ENCODE results near the gene CDKL2. TPM values are rescaled to one million over a fixed set of nuclear protein-coding genes. Genes with fewer than 3 reads are reported as not detected.

The CDKL2 gene
- total RNA-seq, 2 donors from 2014 or later = 0.37 to 1.3 TPM

DNA sequence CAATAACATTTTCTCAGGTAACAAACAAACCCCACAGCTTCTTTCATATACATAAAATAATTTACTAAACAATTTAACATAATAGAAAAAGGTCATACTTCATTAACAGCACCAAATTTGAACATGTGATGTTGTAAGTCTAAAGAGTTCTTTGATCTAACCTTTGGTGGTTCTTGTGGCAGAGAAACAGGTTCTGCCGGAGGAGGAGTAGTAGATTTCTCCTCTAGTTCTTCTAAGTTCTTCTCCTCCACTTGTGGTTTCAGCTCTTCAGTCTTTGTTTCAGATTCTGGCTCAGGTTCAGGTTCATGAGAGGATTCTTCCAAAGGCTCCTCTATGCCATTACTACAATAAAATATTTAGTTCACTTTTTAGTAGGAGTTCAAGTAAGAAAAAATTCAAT is 24.6 kb upstream of the CDKL2 start:
- no peak overlapping the region for H3K27ac ChIP-seq (ENCODE audit: low read depth, low read length)
- Mint-ChIP-seq H3K27me3 (ENCODE audit: insufficient read depth) (no peaks in the 10 kb centered on the region), H3K9me3 (no peaks in the 10 kb centered on the region), H3K36me3 (ENCODE audit: low read depth) (peaks cover 63% of the 10 kb centered on the region), H3K4me1 (peaks cover 10% of the 10 kb centered on the region), H3K27ac (no peak overlapping the region), H3K4me3 (no peak overlapping the region)
- no peaks in the 10 kb centered on the region for H3K4me1 ChIP-seq (ENCODE audit: control insufficient read depth, insufficient read depth, low read length)
- no peak overlapping the region for H3K4me3 ChIP-seq (ENCODE audit: low read length)
- 100% methylated on average over 1 of the region's 1 CpG; no CpG with 5 or more reads in 1 of the 2 experiments for WGBS, 2 experiments (ENCODE audit: insufficient coverage in 1 of 2, insufficient read length in 1 of 2)
- no peaks in the 10 kb centered on the region for H3K27me3 ChIP-seq (ENCODE audit: control insufficient read depth, insufficient read depth, low read length, poor library complexity, severe bottlenecking)
- DNase-seq = no peak
- peaks cover 90% of the 10 kb centered on the region for H3K36me3 ChIP-seq (ENCODE audit: control insufficient read depth, insufficient read depth, low read length)
- no peak overlapping the region for H3K9ac ChIP-seq (ENCODE audit: extremely low read depth, low read length, poor library complexity, severe bottlenecking)
- TF ChIP-seq, protein P1, sequence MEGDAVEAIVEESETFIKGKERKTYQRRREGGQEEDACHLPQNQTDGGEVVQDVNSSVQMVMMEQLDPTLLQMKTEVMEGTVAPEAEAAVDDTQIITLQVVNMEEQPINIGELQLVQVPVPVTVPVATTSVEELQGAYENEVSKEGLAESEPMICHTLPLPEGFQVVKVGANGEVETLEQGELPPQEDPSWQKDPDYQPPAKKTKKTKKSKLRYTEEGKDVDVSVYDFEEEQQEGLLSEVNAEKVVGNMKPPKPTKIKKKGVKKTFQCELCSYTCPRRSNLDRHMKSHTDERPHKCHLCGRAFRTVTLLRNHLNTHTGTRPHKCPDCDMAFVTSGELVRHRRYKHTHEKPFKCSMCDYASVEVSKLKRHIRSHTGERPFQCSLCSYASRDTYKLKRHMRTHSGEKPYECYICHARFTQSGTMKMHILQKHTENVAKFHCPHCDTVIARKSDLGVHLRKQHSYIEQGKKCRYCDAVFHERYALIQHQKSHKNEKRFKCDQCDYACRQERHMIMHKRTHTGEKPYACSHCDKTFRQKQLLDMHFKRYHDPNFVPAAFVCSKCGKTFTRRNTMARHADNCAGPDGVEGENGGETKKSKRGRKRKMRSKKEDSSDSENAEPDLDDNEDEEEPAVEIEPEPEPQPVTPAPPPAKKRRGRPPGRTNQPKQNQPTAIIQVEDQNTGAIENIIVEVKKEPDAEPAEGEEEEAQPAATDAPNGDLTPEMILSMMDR (conservative IDR thresholded peaks at IDR 0.05) = no peak
- no peaks in the 10 kb centered on the region for H3K9me3 ChIP-seq (ENCODE audit: control insufficient read depth, low read length)

DNA sequence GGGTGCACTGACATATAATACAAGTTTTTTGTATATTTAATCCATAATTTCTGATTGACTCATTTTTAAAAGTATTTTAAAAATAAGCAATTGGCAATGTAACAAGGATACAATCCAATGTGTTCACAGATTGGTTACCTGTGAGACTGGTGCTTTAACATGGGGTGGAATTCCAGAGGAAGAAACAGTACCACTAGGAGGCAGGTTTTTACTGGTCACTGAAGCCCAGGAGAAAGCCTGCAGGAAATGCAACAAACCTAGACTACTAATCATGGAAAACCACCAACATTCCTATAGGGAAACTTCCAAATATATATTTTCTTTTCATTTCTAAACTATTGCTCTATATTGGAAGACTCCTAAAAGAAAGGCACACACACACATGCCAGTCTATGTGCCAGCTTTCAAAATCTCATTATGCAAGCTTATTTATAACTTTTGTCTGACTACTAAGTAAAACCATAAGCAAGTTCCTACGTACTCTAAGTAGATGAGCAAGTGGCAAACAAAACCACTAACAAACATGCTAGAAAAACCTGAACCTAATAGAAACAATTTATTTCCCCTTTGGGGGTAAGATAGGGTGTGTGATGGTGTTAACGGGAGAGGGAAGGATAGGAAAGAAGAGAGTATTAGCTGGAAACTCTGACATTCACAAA is 23.6 kb upstream of the CDKL2 start:
- Histone ChIP-seq H3K9me3 (ENCODE audit: control insufficient read depth, low read length) (no peaks in the 10 kb centered on the region), H3K4me3 (ENCODE audit: low read length) (no peak overlapping the region), H3K4me1 (ENCODE audit: control insufficient read depth, insufficient read depth, low read length) (no peaks in the 10 kb centered on the region), H3K36me3 (ENCODE audit: control insufficient read depth, insufficient read depth, low read length) (peaks cover 86% of the 10 kb centered on the region), H3K9ac (ENCODE audit: extremely low read depth, low read length, poor library complexity, severe bottlenecking) (no peak overlapping the region), H3K27ac (ENCODE audit: low read depth, low read length) (no peak overlapping the region), H3K27me3 (ENCODE audit: control insufficient read depth, insufficient read depth, low read length, poor library complexity, severe bottlenecking) (no peaks in the 10 kb centered on the region)
- DNase-seq = peak; percentile 58
- Mint-ChIP-seq H3K36me3 (ENCODE audit: low read depth) (peaks cover 57% of the 10 kb centered on the region), H3K27ac (peak overlapping the region; percentile 75), H3K27me3 (ENCODE audit: insufficient read depth) (no peaks in the 10 kb centered on the region), H3K9me3 (no peaks in the 10 kb centered on the region), H3K4me1 (peaks cover 8% of the 10 kb centered on the region), H3K4me3 (no peak overlapping the region)
- WGBS, 2 experiments (ENCODE audit: insufficient coverage in 1 of 2, insufficient read length in 1 of 2) = 94% methylated on average over 1 of the region's 2 CpGs; no CpG with 5 or more reads in 1 of the 2 experiments
- TF ChIP-seq, protein P1 (conservative IDR thresholded peaks at IDR 0.05) = peak; percentile 82

DNA sequence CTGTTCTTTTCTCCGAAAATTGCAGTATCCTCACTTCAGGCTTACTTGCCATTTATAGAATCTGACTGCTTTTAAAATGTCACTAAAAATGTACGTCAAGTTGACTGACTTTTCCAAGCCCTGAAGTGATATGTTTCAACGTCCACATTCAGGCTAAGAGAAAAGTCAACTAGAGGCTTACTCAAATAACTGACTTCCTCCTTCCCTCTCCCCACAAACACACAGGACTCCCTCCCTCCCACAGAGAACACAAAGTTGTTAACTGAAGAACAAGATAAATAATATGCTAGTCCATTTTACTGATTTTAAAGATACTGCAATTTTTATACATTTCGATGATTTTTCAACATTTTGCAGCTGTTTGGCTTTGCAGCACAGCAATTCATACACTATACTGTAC is 13.8 kb upstream of the CDKL2 start:
- H3K36me3 ChIP-seq (ENCODE audit: control insufficient read depth, insufficient read depth, low read length) = peaks cover 75% of the 10 kb centered on the region
- H3K27ac ChIP-seq (ENCODE audit: low read depth, low read length) = no peak overlapping the region
- no peak overlapping the region for H3K4me3 Mint-ChIP-seq
- WGBS, 2 experiments (ENCODE audit: insufficient coverage in 1 of 2, insufficient read length in 1 of 2) = 95 to 100% methylated on average over 2 to 4 of the region's 4 CpGs
- no peaks in the 10 kb centered on the region for H3K27me3 ChIP-seq (ENCODE audit: control insufficient read depth, insufficient read depth, low read length, poor library complexity, severe bottlenecking)
- H3K27ac Mint-ChIP-seq = no peak overlapping the region
- peaks cover 70% of the 10 kb centered on the region for H3K36me3 Mint-ChIP-seq (ENCODE audit: low read depth)
- H3K4me1 Mint-ChIP-seq = no peaks in the 10 kb centered on the region
- no peak overlapping the region for H3K4me3 ChIP-seq (ENCODE audit: low read length)
- H3K9me3 ChIP-seq (ENCODE audit: control insufficient read depth, low read length) = no peaks in the 10 kb centered on the region
- H3K9me3 Mint-ChIP-seq = no peaks in the 10 kb centered on the region
- no peak overlapping the region for H3K9ac ChIP-seq (ENCODE audit: extremely low read depth, low read length, poor library complexity, severe bottlenecking)
- TF ChIP-seq, protein P1 (conservative IDR thresholded peaks at IDR 0.05) = no peak
- H3K4me1 ChIP-seq (ENCODE audit: control insufficient read depth, insufficient read depth, low read length) = no peaks in the 10 kb centered on the region
- H3K27me3 Mint-ChIP-seq (ENCODE audit: insufficient read depth) = no peaks in the 10 kb centered on the region
- DNase-seq = no peak

All from endodermal cell (in vitro differentiated cells).